GM19328 (cell line): ENCODE data around the gene GDI1.

Source experiments
- ATAC-seq: cut with Tn5 transposase; IDR thresholded peaks from one replicate; pipeline ENCODE4 v1.9.1; 2021; ENCODE audit warnings: mild to moderate bottlenecking, moderate library complexity; ENCODE audit not compliant: unreplicated experiment

Gene GDI1

GRCh38 chrX:154436374-154436982 lies 476 bp upstream of the GDI1 start:
- no peak for ATAC-seq

DNA sequence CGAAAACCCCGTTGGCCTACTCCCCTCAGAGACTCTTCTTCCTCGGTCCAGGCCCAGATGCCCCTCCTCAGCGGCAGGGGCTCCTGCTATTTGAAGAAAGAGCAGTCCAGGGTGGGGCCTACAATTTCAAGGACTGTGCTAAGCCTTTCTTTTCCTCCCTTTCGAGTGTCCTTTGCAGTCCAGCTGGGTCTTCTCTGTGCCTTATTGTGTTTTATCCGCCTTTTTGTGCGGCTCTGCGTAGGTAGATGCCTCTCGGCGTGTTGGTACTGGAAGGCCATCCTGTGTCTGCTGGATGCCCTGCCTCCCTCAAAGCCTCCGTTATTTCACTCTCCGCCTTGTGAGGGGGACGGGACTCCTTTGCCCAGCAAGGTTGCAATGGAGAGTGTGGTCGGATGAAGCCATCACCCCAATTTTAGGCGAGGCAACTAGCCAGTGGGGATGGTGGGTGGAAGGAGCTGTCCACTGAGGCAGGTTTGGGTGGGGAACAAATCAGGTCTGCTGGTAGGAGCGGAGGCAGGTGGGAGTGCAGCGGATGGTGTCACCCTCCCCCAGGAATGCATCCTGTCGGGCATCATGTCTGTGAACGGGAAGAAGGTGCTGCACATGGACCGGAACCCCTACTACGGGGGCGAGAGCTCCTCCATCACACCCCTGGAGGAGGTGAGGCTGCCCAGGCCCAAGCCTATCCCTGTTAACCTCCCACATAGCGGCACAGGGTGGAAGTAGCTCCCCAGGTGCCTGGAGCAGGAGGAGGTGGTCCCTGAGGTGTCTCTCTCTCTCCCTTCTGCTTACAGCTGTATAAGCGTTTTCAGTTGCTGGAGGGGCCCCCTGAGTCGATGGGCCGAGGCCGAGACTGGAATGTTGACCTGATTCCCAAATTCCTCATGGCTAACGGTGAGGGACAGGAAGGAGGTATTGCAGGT lies 1.3 kb downstream of the GDI1 start:
- no peak for ATAC-seq

DNA sequence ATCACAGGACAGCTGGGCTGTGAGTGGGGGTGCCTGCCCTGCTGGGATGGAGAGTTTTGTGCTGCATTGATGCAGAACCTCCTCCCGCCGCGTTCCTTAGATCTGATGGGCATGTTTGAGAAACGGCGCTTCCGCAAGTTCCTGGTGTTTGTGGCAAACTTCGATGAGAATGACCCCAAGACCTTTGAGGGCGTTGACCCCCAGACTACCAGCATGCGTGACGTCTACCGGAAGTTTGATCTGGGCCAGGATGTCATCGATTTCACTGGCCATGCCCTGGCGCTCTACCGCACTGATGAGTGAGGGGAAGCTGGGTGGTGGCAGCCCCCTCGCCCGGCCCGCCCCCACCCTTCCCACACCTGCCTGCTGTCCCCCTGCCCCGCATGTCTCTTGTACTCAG lies 2.9 kb downstream of the GDI1 start:
- no peak for ATAC-seq

DNA sequence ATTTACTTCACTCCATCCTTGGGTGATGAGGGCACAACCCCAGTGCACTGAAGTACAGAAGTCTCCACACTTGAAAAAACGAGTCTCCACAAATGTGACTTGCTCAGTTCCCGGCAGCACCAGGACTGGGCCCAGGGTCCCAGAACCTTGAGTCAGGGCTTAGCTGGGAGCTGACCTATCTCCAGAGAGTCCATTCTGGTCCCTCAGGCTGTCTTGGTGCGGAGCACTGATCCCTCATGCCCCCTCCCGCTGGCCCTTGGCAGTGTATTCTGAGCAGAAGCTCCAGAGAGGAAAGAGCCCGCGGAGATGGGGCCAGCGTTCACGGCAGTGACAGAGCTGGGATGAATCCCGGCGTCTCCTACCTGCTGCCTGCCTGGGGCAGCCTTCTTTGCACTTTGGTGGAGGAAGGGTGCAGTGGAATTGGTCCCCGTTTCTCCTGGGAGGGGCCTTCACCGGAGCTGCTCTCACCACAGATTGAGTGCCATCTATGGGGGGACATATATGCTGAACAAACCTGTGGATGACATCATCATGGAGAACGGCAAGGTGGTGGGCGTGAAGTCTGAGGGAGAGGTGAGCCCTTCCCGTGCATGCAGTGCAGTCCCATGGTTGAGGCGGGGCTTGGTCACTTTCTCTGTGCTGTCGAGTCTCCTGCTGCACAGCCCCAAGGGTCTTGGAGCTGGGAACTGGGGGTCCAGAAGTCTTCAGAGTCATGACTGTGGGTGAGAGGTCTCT lies 3.8 kb downstream of the GDI1 start:
- no peak for ATAC-seq

DNA sequence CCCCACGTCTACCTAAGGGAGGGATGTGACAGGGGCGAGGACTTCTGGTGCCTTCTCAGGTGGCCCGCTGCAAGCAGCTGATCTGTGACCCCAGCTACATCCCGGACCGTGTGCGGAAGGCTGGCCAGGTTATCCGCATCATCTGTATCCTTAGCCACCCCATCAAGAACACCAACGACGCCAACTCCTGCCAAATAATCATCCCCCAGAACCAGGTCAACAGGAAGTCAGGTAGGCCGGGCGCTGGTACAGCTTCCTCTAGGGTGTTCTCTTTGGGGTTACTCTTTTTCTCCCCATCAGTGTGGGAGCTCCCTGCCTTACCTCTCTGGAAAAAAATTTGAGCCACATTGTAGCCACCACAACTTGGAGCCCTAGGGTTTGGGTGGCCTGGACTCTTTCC lies 4.6 kb downstream of the GDI1 start:
- no peak for ATAC-seq

DNA sequence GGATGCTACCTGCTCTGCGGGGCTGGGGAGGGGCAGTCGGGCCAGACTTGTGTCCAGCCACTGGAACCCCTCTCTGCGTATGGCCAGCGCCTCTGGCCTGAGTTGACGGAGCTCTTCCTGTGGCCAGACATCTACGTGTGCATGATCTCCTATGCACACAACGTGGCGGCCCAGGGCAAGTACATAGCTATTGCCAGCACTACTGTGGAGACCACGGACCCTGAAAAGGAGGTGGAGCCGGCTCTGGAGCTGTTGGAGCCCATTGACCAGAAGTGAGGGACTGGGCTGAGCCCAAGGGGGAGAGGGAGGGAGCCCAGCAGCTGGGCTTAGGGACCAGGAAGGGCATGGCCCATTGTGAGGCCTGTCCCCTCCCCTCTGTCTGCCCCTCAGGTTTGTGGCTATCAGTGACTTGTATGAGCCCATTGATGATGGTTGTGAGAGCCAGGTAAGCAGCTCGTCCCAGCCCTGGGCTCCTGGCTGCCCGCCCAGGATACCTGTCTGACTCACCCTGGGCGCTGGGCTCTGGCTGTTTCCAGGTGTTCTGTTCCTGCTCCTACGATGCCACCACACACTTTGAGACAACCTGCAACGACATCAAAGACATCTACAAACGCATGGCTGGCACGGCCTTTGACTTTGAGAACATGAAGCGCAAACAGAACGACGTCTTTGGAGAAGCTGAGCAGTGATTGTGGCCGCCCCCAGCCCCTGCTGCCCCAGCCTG lies 5.2 kb downstream of the GDI1 start:
- ATAC-seq, result no peak

- ATAC-seq, result no peak
Measured at GRCh38 chrX:154443479-154443910, 6.5 kb downstream of the GDI1 start.

DNA sequence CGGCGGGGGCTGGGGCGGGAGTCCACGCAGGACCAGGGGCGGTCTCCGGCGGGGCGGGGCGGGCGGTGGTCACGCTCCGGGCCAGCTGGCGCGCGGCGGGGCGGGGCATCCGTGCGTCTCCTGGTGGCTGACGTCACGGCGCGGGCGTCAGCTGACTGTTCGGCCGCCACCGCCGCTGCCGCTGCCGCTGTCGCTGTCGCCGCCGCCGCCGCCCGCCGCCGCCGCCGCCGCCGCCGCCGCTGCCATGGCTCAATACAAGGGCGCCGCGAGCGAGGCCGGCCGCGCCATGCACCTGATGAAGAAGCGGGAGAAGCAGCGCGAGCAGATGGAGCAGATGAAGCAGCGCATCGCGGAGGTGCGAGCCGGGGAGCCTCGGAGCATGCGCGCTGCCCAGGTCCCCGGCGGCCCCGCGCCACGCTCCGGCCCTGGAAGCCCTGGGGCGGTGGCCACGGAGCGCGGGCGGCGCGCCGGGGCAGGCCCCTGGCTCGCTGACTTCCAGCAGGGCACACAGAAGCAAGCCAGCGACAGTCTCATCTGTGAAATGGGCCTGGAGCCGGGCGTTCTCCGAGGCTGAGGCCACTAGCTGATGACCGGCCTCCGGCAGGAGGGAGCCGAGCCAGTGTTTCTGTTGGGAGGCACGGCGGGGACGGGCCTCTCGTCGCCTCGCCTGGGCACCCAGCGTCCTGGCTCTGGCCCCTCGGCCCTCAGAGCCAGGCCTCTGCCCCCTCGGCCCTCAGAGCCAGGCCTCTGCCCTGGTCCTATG lies 7.2 kb downstream of the GDI1 start, which contains the start of gene FAM50A:
Gene FAM50A (plus strand): TSS at position 150 of the 763 bp plus-strand sequence. CDS start 95 bp downstream, at position 245.
- ATAC-seq, result peak; percentile 73

DNA sequence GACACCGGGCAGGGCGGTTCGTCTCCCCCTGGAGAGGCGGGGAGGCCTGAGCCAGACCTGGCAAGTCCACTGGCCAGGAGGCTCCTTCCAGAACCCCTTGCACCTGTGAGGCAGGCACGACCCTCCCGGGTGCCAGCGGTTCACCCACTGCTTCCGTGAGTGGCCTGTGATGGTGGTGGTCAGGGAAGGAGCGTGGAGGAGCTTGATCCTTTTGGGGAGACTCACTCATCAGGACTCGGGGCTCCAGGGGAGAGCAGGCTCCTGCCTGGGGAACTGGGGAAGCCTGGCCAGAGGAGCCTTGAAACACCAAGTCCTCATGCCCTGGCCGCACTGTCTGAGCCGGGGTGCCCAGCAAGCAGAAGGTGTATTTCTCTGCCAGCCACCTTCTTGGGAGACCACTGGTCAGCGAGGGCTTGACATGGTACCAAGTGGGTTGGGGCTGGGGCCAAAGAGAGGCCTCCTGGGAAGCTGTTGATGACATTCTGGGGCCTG lies 7.8 kb downstream of the GDI1 start:
- ATAC-seq, result no peak

GRCh38 chrX:154445776-154446175 lies 8.8 kb downstream of the GDI1 start:
- no peak for ATAC-seq

- ATAC-seq, result no peak
Measured at GRCh38 chrX:154446430-154446829, 9.5 kb downstream of the GDI1 start.

DNA sequence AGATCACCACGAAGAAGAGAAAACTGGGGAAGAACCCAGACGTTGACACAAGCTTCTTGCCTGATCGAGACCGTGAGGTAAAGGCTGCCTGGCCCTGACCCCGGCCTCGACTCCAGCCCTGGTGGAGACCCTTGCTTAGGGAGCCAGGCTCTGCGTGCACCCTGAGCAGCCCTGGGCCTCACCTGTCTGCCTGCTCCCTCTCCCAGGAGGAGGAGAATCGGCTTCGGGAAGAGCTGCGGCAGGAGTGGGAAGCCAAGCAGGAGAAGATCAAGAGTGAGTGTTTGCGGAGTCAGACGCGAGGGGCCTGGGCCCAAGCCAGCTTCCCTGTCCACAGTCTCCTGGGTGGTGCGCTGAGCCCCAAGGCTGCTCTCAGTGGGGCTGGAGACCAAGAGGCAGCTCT lies 11.5 kb downstream of the GDI1 start:
- no peak for ATAC-seq

- ATAC-seq, result no peak
Measured at GRCh38 chrX:154449618-154450017, 12.7 kb downstream of the GDI1 start.

- no peak for ATAC-seq
Measured at GRCh38 chrX:154450312-154450711, 13.4 kb downstream of the GDI1 start.

DNA sequence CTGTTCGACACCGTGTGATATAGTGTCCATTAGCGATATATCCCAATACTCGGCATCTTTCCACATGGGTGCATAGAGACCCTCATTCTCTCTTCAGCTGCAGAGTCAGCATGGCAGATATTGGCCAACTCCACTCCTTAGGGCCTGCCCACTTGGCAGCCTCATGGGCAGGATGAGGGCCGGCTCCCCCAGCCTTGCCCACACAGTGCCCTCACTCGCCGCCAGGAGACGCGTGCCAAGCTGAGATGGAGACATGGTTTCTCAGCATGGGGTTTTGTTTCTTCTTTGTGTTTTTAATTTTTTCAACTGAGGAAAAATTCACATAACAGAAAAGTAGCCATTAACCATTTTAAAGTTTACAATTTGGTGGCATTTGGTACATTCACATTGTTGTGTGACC lies 15.9 kb downstream of the GDI1 start:
- no peak for ATAC-seq

DNA sequence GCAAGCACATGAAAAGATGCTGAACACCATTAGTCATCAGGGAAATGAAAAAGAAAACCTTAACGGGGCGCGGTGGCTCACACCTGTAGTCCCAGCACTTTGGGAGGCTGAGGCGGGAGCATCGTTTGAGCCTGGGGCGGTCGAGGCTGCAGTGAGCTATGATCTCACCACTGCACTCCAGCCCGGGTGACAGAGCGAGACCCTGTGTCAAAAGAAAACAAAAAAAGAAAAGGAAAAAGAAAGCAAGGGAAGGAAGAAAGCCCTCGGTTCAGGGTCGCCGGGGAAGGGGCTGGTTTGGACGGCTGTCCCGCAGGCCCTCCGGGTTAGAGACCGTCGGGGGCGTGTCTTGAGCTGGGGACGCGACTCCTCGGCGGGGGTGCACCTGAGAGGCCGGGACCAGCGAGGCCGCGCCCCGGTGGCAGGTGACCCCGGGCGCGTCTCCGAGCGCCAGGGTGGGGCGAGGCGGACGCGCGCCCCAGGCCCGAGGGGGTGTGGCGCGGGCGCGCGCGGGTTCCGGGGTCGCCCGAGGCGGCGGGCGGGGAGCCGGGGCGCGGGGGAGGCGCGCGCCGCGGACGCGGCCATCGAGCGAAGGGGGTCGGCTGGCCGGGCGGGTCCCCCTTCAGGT lies 20.6 kb downstream of the GDI1 start:
- ATAC-seq, result peak; percentile 62

DNA sequence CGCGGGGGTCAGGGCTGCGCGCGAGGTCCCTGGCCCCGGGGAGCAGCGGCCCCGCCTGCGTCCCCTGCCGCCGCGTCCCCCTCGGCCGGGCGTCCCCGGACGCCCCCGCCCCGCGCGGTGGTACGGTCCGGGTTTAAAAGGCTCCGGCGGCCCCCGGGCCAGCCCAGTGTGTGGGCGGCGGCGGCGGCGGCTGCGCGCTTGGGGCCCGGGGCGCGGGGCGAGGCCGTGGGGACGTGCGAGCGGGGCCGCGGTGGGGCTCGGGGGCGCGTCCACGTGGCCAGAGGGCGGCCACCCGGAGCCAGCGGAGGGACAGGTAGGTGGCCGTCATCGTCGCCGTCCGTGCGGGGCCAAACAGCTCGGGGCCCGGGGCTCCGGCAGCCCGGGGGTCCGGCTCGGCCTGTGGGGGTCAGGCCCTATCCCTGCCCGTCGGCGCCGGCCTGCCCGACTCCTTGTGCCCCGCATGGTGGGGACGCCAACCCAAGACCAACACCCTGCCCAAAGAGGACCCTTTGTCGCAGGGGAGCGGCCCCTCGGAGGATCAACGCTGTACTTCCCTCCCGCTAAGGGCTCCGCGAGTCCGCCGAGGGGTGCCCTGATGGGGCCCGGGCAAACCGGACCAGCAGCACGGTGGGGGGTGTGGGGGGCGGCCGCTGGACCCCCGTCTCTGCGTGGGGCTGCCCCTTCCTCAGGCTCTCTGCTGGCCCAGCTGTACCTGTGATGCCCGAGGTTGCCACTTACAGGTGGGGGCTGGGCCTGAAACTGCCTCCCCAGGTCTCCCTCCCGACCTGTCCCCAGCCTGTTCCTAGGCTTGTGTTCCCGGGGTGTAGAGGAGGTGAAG lies 21.4 kb downstream of the GDI1 start, which contains the start of gene PLXNA3:
Gene PLXNA3 (plus strand): TSS at position 166 of the 838 bp plus-strand sequence. CDS start 1,903 bp downstream, outside the sequence.
- ATAC-seq, result peak; percentile 50
